ENCODE results near the gene GDPD4.

GRCh38 chr11:77300695-77301094, 791 bp downstream of the GDPD4 start:
- TF ChIP-seq, protein P1, sequence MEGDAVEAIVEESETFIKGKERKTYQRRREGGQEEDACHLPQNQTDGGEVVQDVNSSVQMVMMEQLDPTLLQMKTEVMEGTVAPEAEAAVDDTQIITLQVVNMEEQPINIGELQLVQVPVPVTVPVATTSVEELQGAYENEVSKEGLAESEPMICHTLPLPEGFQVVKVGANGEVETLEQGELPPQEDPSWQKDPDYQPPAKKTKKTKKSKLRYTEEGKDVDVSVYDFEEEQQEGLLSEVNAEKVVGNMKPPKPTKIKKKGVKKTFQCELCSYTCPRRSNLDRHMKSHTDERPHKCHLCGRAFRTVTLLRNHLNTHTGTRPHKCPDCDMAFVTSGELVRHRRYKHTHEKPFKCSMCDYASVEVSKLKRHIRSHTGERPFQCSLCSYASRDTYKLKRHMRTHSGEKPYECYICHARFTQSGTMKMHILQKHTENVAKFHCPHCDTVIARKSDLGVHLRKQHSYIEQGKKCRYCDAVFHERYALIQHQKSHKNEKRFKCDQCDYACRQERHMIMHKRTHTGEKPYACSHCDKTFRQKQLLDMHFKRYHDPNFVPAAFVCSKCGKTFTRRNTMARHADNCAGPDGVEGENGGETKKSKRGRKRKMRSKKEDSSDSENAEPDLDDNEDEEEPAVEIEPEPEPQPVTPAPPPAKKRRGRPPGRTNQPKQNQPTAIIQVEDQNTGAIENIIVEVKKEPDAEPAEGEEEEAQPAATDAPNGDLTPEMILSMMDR (IDR thresholded peaks at IDR 0.05), result no peak
- TF ChIP-seq POLR2A (IDR thresholded peaks at IDR 0.05) (no peak), EP300 (IDR thresholded peaks at IDR 0.05) (no peak), POLR2AphosphoS5 (IDR thresholded peaks at IDR 0.05) (no peak)

Data from upper lobe of left lung (tissue), 4 donors.